Measurements from ENCODE around the gene WFIKKN2.
A peak's percentile ranks its signal among the peaks of the same experiment; 100 is the strongest.
"Not testable (repeated sequence)": the region's sequence is repeated elsewhere in the genome, so short reads cannot be mapped to it uniquely, and the experiment has no call there.

Gene WFIKKN2

DNA sequence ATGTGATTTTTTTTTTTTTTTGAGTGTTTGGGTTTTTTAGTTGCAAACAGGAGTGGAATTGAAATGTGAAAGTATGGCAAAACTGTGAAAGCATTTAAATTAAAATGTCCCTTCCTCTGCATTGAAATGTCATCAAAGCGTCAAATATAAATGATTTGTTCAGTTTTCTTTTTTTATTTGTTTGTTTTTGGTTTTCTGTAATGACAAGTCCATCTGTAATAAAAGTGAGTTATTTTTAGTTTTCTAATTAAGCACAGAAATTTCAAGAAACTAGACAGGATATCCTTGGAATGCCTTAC is 32.7 kb downstream of the WFIKKN2 start:
- H3K4me3 ChIP-seq (ENCODE audit: low read depth, low read length), result peak overlapping the region; percentile 58
- TF ChIP-seq, protein P1, sequence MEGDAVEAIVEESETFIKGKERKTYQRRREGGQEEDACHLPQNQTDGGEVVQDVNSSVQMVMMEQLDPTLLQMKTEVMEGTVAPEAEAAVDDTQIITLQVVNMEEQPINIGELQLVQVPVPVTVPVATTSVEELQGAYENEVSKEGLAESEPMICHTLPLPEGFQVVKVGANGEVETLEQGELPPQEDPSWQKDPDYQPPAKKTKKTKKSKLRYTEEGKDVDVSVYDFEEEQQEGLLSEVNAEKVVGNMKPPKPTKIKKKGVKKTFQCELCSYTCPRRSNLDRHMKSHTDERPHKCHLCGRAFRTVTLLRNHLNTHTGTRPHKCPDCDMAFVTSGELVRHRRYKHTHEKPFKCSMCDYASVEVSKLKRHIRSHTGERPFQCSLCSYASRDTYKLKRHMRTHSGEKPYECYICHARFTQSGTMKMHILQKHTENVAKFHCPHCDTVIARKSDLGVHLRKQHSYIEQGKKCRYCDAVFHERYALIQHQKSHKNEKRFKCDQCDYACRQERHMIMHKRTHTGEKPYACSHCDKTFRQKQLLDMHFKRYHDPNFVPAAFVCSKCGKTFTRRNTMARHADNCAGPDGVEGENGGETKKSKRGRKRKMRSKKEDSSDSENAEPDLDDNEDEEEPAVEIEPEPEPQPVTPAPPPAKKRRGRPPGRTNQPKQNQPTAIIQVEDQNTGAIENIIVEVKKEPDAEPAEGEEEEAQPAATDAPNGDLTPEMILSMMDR (IDR thresholded peaks at IDR 0.05; ENCODE audit: borderline replicate concordance, insufficient read depth, low read depth, low read length), result no peak

DNA sequence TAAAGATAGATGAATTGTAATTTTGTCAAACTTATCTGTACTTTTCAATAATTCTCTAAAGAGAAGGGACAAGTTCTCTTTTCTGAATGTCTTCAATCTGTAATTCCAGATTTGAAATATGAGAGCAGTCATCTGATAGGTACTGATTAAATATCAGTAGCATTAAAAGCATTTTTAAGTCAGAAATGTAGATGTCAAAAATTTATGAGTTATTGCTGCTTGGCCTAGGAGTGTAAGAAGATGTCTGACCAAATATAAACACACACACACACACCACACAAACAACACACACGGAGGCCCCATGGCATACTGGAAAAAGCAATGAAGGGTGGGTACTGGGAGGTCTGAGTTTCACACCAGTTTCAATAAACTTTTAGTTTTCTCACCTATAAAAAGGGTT is 33.2 kb downstream of the WFIKKN2 start:
- no peak overlapping the region for H3K4me3 ChIP-seq (ENCODE audit: low read depth, low read length)
- TF ChIP-seq, protein P1 (IDR thresholded peaks at IDR 0.05; ENCODE audit: borderline replicate concordance, insufficient read depth, low read depth, low read length), result no peak

DNA sequence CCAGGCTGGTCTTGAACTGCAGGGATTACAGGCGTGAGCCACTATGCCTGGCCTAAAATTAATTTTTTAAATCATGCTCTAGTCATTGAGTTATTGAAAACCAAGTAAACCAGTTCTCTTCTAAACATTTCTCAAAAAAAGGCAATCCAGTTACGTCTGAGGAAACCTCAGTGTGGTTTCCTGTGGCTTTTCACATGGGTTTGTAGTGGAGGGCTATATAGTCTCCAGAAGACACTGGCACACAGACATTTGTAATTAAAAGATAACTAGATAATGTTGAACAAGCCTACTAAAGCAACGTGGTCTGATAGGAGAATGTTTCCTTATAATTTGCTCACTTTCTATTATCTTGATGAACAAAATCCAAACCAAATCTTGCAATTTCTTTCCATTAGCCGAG is 36.0 kb downstream of the WFIKKN2 start:
- H3K4me3 ChIP-seq (ENCODE audit: low read depth, low read length), result no peak overlapping the region
- TF ChIP-seq, protein P1 (IDR thresholded peaks at IDR 0.05; ENCODE audit: borderline replicate concordance, insufficient read depth, low read depth, low read length), result no peak

DNA sequence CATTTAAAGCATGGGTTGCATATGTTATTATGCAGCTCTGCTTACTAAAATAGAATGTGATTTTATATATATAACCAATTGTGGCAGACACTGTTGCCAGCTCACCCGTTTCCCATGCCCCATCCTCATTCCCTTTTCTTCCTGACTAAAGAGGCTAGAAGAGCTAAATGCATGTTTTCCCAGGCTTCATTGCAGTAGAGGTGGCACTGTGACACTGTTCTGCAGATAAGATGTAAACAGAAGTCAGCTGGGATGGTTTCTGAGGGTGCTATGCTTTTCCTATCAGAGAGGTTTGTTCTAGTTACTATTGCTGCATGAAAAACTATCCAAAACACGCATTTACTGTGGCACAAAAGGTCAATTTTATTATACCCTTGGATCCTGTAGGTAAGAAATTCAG is 36.5 kb downstream of the WFIKKN2 start:
- H3K4me3 ChIP-seq (ENCODE audit: low read depth, low read length), result no peak overlapping the region

DNA sequence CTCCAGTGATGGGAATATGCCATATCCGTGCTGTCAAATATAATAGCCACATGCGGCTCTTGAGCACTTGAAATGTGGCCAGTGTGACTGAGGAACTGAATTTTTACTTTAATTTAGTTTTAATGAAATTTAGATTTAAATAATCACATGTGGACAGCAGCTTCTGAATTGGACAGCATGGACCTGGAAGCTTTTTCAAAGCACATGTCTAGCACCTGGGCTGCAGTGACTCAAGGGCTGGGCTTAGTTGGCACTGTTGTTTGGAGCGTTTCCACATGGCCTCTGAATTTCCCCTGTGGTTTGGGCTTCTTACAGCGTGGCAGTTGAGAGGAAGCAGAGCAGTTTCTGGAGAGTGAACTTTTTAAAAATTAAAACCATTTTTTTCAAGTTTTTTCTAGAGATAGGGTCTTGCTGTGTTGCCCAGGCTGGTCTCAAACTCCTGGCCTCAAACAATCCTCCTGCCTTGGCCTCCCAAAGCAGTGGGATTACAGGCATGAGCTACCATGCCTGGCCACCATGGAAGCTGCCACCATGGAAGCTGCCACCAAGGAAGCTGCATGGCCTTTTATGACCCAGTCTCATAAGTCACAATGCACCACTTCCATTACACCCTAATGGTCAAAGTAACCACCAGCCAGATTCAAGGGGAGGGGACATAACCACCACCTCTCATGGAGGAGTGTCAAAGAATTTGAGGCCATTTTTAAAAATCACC is 37.5 kb downstream of the WFIKKN2 start:
- TF ChIP-seq, protein P1 (IDR thresholded peaks at IDR 0.05; ENCODE audit: borderline replicate concordance, insufficient read depth, low read depth, low read length), result no peak
- H3K4me3 ChIP-seq (ENCODE audit: low read depth, low read length), result no peak overlapping the region

More for the DNA sequence above, 36.5 kb downstream of the WFIKKN2 start:
- TF ChIP-seq, protein P1 (IDR thresholded peaks at IDR 0.05; ENCODE audit: borderline replicate concordance, insufficient read depth, low read depth, low read length), result no peak

DNA sequence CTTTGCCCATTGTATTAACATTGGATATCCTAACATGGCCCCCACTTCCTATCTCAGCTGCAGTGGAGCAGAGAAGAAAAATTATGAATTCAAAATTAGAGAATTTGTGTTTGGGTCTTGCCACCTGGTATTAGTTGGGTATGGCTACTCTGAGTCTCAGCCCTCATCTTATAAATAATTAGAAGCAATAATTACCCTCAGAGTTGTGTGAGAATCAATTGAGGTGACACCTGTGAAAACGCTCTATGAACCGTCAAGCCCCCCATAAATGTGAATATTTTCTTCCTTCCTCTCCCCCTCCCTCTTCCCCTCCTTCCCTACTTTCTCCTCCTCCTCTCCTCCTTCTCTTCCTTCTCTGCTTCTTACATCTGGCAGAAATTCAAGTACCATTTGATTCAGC is 39.7 kb downstream of the WFIKKN2 start:
- TF ChIP-seq, protein P1 (IDR thresholded peaks at IDR 0.05; ENCODE audit: borderline replicate concordance, insufficient read depth, low read depth, low read length), result no peak
- no peak overlapping the region for H3K4me3 ChIP-seq (ENCODE audit: low read depth, low read length)

DNA sequence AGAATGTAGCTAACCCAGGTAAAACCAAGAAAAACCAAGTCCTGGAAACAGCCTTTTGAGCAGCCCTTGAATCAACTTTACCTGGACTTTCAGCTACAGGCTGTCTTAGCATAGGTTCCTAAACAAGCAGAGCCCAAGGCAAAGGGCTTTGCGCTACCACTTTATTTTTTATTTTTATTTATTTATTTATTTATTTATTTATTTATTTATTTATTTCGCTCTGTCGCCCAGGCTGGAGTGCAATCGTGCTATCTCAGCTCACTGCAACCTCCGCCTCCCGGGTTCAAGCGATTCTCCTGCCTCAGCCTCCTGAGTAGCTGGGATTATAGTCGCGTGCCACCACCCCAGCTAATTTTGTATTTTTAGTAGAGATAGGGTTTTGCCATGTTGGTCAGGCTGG is 41.7 kb downstream of the WFIKKN2 start:
- H3K4me3 ChIP-seq (ENCODE audit: low read depth, low read length), result not testable (repeated sequence)

DNA sequence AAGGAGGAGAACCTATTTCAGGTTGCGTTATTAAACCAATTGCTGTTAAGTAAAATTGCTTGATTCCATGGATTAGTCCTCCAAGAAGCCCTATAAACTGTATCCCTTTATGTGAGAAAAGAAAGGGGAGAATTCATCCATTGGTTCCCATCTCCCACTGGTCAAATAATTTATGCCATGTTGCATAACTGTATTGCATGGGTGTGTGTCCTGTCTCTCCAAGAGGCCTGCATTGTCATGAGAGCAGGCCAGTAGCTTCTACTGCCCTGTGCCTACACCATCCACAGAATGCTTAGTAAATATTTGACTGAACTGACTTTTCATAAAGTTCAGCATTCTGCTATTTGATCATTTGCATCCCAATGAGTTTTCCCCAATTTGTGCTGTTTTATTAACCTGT is 42.5 kb downstream of the WFIKKN2 start:
- TF ChIP-seq, protein P1 (IDR thresholded peaks at IDR 0.05; ENCODE audit: borderline replicate concordance, insufficient read depth, low read depth, low read length), result no peak
- H3K4me3 ChIP-seq (ENCODE audit: low read depth, low read length), result no peak overlapping the region
